ENCODE measurements around the gene DPY19L3.
"Not testable (repeated sequence)": the region's sequence is repeated elsewhere in the genome, so short reads cannot be mapped to it uniquely, and the experiment has no call there.

Gene DPY19L3

DNA sequence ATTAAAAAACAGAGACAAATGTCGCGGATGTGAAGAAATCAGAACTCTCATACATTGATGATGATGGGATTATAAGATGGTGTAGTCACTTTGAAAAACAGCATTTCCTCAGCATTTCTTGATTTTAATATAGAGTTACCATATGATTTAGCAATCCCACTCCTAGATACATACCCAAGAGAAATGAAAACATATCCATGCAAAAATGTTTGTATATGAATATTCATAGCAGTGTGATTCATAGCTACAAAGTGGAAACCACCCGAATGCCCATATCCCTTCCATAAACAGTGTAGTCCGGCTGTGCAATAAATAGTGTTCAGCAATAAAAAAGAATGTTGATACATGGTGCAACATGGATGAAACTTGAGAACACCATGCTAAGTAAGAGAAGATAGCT, 44.6 kb downstream of the DPY19L3 start:
- no peak for DNase-seq

DNA sequence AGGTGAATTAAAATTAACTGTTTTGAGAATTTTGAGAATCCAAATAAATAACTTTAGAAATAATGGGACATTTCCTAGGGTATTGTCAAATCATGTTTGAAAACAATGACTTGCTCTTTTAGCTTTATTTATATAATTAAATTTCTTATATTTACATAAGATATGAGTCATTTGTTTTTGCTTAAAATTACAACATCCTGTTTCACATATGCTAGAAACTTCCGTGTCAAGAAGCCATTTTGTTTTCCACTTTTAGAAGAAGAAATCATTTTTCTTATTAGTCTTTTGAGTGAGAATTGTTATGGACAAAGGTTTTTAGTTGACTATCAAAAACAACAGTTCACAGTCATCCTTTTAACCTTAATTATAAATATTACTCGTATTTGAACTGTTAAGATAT, 48.2 kb downstream of the DPY19L3 start:
- no peak for DNase-seq

DNA sequence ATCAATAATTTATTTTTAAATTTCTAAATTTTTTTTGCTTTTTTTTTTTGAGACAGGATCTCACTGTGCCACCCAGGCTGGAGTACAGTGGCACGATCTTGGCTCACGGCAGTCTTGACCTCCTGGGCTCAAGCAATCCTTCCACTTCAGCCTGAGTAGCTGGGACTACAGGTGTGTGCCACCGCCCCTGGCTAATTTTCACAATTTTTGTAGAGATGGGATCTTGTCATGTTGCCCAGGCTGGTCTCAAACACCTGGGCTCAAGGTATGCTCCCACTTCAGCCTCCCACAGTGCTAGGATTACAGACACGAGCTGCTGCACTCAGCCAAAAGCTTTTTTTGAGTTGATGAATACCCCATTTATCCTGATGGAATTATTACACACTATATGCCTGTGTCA, 50.8 kb downstream of the DPY19L3 start:
- DNase-seq: no peak

DNA sequence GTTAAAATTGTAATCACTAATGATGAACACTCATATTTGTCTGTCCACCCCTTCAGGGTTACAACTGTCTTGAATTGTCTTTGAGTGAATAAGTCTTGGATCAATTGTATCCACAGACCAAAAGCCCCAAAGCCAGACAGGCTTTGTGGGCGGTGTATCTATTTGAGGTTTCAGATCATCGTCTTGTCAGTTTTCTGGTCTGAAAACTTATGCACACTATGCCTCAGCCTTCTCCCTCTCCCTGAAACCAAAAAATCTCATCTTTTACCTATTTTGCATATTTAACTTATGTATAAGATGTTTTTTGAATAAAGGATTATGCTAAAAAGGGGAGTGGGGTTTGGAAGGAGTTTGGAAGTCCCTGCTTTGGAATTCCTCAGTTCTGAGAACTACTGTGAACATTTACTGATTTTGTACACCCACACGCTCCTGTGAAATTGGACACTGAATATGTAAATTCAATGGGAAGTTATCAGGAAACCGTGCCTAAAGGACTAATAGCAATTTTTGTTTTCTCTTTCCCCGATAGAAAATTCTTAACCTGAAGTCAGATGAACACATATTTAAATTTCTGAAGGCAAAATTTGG, 52.1 kb downstream of the DPY19L3 start:
- no peak for DNase-seq

DNA sequence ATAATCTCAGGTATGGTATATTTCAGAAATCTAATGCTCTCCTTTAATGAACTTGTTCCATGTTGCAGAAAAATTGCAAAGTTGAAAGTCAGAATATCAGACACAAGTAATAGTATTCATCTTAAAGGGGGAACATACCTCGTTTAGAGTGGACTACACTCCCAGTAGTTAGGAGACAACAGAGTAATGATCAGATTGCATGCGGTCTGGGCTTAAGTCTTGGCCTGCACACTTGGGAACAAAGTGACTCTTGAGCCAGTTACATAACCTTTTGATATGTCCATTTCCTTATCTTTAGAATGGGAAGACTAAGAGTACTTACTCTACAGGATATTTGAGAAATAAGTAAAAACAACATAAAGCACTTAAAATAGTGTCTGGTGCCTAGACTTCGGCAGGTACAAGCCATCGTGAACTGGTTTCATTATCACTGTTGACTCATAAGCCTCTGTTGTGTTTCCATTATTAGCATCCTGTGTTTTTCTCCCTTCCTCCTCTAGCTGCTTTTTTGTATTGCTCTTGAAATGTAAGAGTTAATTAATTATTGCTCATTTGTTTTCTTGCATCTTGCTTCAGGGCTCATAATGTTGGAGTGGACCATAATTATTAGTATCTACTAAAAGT, 53.0 kb downstream of the DPY19L3 start:
- no peak for DNase-seq

DNA sequence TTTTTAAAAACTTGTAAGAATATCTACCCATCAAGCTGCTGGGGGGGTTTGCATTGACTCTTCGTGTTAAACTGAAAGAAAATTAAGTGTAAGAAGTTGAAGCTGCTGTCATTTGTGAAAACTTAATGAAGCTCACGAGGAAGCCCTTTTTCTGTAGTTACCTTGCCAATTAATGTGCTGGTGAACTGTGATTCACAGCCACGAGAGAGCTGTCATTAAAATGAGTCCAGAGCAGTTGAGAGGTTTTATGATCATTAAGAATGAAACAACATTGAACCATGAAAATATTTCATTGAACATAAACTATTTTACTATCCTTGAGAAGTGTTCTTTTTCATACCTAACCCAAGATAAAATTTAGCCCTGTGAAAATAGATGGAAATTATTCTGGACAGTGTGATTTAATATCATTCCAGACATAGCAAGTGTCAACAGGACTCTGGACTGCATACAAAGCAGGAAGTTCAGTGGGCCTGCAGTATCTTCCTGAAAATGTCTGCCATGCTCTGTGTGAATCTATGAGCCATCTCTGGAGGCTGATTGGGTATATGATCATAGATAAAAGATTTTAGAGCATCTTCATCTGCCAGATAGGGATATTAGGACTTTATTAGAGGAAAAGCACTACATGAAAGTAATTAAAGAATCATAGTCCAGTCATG, 53.8 kb downstream of the DPY19L3 start:
- no peak for DNase-seq

DNA sequence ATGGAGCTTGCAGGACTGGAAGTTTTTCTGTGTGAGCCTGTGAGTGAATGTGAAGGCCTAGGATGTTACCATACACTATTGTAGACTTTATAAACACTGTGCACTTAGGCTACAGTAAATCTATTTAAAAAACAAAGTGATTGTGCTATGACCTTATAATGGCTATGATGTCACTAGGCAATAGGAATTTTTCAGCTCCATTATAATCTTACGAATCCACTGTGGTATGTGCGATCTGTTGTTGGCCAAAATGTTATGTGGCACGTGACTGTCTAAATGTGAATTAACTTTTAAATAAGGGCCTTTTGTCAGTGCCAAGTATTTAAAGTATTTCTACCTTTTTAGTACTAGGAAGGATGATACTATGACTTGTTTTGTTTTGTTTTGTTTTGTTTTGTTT, 54.9 kb downstream of the DPY19L3 start:
- DNase-seq: no peak

DNA sequence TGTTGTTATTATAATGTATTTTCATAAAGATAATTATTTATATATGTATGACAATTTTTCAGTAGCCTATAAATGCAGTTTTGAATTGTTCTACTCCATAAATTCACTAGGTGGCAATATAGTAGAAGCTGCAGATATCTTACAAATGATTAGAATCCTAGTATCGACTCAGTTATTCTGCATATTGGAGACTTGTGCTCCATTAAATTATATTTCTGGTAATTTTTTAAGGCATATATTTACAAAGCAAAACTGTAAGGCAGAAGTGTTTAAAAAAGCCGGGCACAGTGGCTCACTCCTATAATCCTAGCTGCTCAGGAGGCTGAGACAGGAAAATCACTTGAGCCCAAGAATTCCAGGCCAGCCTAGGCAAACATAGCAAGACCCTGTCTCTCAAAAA, 58.7 kb downstream of the DPY19L3 start:
- DNase-seq: no peak

DNA sequence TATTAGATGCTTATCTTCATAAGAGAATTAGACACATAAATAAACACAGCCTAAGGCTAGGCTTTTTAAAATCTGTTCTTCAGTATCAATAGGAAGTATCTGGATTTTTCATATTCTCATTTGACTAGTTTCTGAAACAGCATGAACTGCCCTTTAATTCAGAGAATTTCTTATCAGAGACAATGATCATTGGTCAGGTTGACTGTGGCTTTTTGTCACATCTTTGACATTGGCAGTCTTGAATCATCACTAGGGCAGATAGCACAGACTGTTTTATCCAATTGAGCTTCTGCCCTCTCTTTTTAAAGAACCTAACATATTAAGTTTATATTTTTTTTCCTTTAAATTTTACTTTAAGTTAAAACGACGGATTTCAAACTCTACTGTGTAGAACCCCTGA, 59.6 kb downstream of the DPY19L3 start:
- no peak for DNase-seq

DNA sequence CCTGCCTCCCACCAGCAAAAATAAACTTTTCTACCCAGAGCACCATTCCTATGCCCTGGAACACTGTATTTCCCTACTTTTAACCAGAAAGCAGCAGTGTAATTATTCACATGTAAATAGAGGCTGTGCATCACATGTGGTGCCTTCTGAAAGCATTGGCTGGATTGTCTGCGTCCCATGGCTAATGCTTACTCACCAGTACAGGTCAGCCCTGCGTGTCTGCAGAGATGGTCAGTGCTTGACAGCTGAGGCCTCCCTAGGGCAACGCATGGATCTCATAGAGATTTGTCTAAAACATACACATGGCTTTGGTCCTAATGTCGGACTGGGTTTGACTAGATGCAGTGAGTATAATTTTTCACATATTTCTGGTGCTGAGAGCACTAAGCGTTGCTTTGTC, 64.2 kb downstream of the DPY19L3 start:
- DNase-seq: no peak

DNA sequence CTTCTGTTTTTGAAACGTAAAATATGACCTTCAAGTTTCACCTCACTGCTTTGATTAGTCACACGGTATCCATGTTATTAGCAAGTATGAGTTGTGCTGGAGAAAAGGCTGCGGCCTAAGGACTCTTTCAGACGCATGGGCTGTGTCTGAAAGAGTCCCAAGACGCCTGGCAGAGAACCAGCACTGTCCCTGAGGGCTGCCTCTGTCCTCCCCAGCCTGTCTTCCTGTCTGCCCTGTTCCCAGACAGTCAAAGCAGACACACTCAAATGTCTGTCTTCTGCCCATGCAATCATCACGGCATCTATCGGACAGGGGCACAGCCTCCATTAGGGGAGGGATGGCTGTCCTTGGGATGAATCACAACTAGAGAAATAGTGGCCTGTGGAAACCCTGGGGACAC, 65.5 kb downstream of the DPY19L3 start:
- no peak for DNase-seq

DNA sequence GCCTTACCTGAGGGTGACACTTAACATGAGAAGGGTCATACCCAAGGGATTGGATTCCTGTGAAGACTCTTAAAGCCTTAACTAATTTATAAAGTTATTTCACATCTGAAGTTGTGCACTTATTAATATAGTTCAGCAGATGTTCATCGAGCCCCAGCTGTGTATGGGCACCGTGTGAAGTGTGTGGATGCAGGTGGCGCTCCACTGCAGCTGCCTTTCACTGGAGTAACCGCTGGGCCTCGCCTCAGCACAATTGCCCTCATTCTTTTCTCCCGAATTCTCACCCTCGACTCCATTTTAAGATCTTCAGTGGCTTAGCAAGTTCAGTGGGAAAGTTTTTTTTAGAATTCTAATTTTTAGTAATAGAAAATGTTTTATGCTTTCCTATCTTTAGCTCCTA, 66.2 kb downstream of the DPY19L3 start:
- DNase-seq: no peak

DNA sequence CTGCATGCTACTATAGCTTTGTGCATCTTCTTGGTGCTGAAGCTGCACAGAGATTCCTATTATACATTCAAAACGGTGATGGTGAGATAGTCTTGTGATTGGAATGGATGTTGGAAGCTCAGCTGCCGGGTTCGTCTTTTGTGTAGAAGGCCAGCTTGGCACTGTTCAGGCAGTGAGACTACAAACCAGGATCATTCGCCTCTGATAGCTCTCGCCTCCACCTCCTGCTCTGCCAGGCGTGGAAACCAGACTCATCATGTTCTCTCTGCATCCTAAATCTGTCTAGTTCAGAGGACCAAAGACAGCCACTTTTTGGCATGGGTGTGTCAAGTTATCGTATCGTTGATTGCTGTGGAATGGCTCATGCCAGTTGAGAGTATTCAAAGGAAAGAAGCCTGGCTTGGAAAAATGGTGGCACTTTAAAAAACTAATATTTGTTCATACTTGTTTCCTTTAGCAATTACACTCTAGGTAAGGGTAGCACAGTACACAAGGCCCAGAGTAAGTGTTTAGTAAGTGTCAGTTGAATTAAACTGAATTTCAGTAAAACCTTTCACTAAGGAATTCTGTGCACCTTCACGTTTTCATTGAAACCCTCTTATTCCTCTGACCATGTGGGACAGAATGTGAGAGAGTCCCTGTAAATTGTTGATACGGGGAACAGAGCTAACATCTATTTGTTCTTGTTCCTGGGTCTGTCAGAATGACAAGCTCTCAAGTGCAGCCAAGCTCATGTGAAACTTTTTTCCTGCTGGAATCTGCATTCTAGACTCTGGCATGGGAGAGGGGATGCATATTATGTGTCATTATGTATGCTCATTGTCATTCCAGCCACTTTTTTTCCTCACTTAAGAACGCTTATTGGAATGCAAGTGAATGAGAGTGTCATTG, 69.8 kb downstream of the DPY19L3 start:
- DNase-seq: no peak

DNA sequence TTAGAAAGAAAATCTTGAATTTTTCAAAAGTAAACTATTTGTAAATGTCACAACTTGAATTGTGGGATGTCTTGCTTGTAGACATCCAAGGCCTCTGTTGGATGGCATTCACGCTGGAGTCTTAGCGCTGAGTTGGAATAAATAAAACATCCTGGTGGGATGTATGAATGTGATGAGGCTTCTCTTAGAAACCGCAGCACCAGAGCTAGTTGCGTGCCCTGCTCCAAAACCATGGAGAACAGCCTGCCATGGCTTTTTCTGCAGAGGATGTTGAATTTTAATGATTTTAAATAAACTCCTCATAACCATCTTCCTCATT, 70.4 kb downstream of the DPY19L3 start:
- no peak for DNase-seq

DNA sequence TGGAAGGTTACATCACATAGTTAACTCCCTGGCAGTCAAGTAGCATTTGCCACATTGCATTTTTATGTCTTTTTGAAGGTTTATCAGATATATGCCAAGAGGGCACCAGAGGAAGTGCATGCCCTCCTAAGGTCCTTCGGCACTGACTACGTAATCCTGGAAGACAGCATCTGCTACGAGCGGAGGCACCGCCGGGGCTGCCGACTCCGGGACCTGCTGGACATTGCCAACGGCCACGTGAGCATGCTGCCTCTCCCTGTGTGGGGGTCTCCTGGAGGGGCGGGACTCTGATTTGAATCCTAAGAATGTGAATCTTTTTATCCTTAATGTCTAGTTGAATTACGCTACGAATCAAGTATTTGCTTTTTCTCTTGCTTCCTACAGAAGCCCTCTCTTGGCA, 74.8 kb downstream of the DPY19L3 start:
- no peak for DNase-seq

DNA sequence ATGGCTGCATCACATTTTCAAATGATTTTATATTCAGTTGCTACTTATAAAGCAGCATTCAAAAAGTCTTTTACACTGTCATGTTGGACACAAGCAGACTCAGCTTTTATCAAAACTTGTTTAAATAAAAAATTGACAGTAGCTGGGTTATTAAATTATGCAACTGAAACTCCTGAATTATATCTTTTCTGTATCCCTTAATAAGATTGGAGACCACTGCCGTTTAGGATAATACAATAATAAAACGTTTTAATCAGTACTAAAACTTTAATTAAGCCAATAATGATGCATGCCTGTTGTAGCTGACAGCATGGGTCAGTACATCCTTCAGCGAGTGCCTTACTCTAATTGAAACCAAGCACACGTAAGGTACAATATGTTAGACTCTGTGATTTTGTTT, 78.0 kb downstream of the DPY19L3 start:
- no peak for DNase-seq

DNA sequence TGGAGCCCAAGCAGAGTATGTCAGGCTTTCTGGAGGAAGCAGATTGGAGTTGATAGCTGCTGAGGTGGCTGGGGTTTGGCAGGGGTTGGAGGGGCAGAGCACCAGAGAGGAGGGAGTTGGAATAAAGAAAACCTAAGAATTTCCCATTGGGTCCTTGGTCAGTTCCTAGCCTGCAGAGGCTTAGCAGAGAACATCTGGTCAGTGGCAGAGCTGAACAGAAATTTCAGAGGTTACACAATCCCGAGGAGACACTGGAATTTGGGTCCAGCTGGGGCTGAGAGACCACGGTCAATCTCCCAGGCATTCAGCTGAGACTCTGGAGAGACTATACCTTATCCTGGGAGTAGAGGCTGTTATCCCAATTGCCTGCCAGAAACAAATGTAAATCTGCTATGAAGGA, 84.4 kb downstream of the DPY19L3 start:
- DNase-seq: no peak

DNA sequence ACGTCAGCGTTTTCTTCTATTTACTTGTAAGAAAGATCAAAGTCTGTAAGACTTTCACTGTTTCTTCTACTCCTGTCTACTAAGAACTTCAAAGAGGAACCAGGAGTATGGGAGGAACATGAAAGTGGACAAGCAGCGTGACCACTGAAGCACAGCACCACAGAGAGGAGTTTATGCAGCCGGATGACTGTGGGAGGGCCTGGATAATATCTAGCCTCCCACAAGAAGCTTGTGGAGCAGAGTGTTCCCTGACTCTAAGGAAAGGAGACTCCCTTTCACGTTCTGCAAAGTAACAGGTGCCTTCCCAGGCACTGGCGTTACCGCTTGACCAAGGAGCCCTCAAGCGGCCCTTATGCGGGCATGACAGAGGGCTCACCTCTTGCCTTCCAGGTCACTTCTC, 91.8 kb downstream of the DPY19L3 start:
- DNase-seq: no peak

DNA sequence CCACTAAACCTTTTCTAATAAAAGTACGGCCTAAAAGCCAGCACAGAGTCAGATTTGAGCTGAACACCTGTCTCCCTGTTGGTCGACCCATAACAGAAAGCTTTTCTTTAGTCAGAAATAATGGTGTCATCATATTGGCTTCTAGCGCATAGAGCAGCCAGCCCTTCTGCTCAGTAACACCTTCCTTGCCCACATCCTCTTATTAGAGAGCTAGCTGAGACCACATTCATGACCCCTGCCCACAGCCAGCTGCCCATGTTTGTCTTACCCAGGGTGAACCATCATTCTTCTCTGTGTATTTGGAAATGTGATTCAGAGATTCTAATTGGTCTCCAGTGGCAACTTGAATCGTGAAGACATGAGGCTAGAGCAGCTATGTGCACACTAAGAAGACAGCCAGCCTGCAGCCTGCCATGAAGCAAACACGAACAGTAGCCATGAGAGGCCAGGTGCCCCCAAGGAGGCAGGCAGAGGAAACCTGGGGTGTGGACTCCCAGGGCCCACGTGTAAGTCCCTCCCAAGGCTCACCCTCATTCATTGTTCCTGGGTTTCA, 93.2 kb downstream of the DPY19L3 start:
- DNase-seq: no peak

DNA sequence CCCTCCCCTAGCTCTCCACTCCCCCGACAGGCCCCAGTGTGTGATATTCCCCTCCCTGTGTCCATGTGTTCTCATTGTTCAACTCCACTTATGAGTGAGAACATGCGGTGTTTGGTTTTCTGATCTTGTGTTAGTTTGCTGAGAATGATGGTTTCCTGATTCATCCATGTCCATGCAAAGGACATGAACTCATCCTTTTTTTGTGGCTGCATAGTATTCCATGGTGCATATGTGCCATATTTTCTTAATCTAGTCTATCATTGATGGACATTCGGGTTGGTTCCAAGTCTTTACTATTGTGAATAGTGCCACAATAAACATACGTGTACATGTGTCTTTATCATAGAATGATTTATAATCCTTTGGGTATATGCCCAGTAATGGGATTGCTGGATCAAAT, 106.9 kb downstream of the DPY19L3 start:
- DNase-seq: not testable (repeated sequence)

DNA sequence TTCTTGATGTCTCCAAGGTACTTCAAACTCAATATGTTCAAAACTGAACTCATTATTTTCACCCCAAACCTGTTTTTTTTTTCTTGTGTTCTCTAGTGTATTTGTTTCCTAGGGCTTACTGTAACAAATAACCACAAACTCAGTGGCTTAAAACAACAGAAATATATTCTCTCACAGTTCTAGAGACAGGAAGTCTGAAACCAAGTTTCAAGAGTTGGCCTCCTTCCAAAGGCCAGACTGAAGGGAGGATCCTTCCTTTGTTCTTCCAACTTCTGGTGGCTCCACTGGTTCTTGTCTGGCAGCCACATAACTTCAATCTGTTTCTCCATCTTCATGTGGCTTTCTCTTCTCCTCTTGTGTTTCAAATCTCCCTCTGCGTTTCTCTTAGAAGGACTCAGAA, 113.5 kb downstream of the DPY19L3 start:
- DNase-seq: no peak

DNA sequence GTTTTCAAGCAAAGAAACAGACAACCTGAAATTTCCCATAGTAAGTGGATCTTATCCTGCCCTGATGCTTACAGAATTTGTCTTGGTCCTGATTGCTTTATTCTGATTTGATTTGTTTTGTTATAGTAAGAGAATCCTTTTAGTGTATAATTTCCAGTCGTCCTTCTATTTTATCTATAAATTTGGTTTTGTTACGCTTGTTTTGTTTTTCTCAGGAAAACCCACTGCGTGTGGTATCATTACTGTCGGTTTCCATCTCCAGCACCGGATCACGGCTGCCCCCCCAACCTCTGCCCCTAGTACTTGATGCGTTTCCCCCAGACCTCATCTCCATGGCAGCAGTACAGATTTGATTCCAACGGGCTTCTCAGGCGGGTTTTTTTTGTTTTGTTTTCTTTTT, 117.4 kb downstream of the DPY19L3 start:
- DNase-seq: no peak

DNA sequence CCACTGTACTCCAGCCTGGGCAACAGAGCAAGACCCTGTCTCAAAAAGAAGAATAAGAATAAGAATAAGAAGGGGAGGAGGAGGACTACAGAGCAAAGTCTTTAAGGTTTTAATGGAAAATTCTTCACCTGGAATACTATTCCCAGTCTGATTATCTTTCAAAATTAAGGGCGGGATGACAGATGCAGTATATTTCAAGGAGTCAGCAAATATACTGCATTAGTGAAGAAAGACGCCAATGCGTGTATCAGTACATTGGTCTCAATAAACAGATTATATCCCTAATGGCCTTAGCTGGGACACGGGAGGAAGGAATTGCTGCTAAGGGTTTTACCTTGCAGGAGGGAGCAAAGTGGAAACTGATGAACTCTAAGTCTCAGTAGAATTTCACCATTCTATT, 121.3 kb downstream of the DPY19L3 start:
- no peak for DNase-seq

DNA sequence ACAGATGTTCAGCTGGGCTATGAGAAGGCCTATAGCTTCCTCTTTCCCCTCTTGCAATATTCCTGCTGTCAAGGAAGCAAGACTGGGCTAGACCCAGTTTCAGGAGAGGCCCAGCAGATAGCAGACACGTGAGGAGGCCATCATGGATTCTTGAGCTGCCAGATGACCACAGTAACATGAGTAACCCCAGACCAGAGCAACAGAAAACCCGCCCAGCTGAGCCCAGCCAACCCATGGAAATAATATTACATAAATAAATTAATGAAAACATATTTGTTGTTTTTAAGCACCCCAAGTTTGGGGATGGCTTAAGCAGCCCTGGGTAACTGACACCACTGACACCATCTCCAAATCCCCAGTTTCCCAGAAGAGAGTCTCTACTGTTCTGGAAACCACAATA, 125.2 kb downstream of the DPY19L3 start:
- no peak for DNase-seq
